Esophagus squamous epithelium (tissue), 4 donors: Measurements from ENCODE around the gene HNRNPUL2.

ENCODE experiments used
- POLR2A ChIP-seq, 4 donors: fragments of 450-650 bp; IDR thresholded peaks; one replicate each; pipeline ENCODE4 v1.6.1; 2017; ENCODE audit warnings: antibody characterized with exemption in 4 of 4, mild to moderate bottlenecking in 4 of 4, moderate library complexity in 3 of 4
- TF ChIP-seq, protein P1 (sequence below), 6 experiments: fragments of 450-650 bp in 4 of 6; fragments of 200-600 bp in 2 of 6; sonication (generic) in 2 of 6; IDR thresholded peaks; one replicate each; pipeline ENCODE4 v1.5.1; 2016 to 2019; ENCODE audit warnings: antibody characterized with exemption in 6 of 6, mild to moderate bottlenecking in 4 of 6, moderate library complexity in 4 of 6

DNA sequence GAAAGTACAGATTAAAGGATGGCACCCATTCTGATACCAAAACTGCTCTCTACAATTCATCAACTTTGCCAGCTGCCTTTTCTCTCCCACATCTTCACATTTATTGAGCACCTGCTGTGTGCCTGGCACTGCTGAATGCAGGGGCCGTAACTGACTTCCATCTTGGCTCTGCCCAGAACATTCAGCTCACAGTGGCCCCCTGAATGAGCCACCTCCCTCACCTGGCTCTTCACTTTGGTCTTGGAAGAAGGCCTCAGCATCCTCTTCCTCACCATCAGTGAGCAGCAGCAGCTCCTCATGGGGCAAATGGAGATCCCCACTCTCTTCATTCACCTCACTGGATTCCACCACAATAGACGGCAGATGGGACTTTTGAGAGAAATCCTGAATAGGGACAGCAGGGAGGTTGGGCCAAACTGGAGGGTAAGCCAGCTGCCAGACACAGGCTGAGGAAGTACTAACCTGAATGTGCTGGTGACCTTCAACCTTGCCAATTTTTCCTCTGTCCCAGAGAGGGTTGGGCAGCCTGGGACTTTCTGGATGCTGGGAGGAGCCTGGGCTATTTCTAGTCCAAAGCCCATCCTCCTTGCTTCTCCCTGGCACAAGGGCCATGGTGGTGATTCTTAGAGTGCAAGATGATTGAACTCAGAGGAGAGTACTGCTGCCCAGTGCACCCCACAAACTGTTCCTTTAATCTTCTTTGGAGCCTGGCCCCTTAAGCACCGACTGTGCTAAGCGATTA lies 57.7 kb downstream of the HNRNPUL2 start:
- TF ChIP-seq, protein P1, sequence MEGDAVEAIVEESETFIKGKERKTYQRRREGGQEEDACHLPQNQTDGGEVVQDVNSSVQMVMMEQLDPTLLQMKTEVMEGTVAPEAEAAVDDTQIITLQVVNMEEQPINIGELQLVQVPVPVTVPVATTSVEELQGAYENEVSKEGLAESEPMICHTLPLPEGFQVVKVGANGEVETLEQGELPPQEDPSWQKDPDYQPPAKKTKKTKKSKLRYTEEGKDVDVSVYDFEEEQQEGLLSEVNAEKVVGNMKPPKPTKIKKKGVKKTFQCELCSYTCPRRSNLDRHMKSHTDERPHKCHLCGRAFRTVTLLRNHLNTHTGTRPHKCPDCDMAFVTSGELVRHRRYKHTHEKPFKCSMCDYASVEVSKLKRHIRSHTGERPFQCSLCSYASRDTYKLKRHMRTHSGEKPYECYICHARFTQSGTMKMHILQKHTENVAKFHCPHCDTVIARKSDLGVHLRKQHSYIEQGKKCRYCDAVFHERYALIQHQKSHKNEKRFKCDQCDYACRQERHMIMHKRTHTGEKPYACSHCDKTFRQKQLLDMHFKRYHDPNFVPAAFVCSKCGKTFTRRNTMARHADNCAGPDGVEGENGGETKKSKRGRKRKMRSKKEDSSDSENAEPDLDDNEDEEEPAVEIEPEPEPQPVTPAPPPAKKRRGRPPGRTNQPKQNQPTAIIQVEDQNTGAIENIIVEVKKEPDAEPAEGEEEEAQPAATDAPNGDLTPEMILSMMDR (IDR thresholded peaks at IDR 0.05), result no peak
- no peak for TF ChIP-seq POLR2A (IDR thresholded peaks at IDR 0.05)
